Psoas muscle (tissue), 8 donors: ENCODE results near the gene PHOSPHO1. TPM values are rescaled to one million over a fixed set of nuclear protein-coding genes. Genes with fewer than 3 reads are reported as not detected.
"Not testable (repeated sequence)": the region's sequence is repeated elsewhere in the genome, so short reads cannot be mapped to it uniquely, and the experiment has no call there.

Experiments
- ATAC-seq, 4 donors: fragments of 200-7000 bp; cut with Tn5 transposase; one replicate each; pipeline ENCODE4 v1.9.1; 2020; ENCODE audit warnings: moderate library complexity in 3 of 4, mild to moderate bottlenecking in 2 of 4
- DNase-seq, 2 donors: peaks; one replicate each; pipeline ENCODE4 v3.0.0-alpha.2; 2020
- H3K27ac ChIP-seq: fragments of 200-600 bp; one replicate; pipeline ENCODE4 v1.8.0; 2022
- H3K27me3 ChIP-seq, 3 donors: fragments of 200-600 bp in 1 of 3; one replicate each; pipeline versions ENCODE4 v1.6.1 to v1.8.0; 2013 to 2022; ENCODE audit warnings: low read length in 2 of 3, mild to moderate bottlenecking in 2 of 3, moderate library complexity in 1 of 3; ENCODE audit not compliant: insufficient read depth in 3 of 3
- H3K36me3 ChIP-seq, 2 donors: fragments of 200-600 bp in 1 of 2; one replicate each; pipeline versions ENCODE4 v1.6.1 to v1.8.0; 2013 to 2022; ENCODE audit warnings: low read depth in 1 of 2, mild to moderate bottlenecking in 1 of 2, moderate library complexity in 1 of 2; ENCODE audit not compliant: insufficient read depth in 1 of 2
- H3K4me1 ChIP-seq: fragments of 200-600 bp; one replicate; pipeline ENCODE4 v1.8.0; 2022
- H3K4me3 ChIP-seq: fragments of 200-600 bp; one replicate; pipeline ENCODE4 v1.8.0; 2022; ENCODE audit warnings: mild to moderate bottlenecking
- H3K9me3 ChIP-seq: fragments of 200-600 bp; one replicate; pipeline ENCODE4 v1.8.0; 2022
- WGBS, 3 donors: extraction: QIAGEN DNeasy Blood & Tissue Kit; methylation state at CpG; one replicate each; pipeline versions ENCODE4 v1.1.6 to v1.1.7; 2013; 5-methylcytosine and 5-hydroxymethylcytosine counted together
- intact Hi-C, 2 donors: fragments of 100-400 bp; cut with DNase I; formaldehyde crosslinking; loops; one replicate each; pipeline versions ENCODE4 v1.11.0 to v1.14.2; 2022
- polyA plus RNA-seq, 3 donors: library from polyadenylated mRNA; stranded (reverse); fragments of 200-250 nt; gene quantifications; one replicate each; pipeline ENCODE4 v1.2.3, GENCODE V29; 2013
- total RNA-seq, 4 donors: library from RNA; stranded (reverse); fragmentation: NEBNext Ultra II Directional in 2 of 4; extraction: Animal tissue kit (Norgen Biotek cat#: 25700) in 2 of 4; gene quantifications; one replicate each; pipeline versions ENCODE4 v1.2.1 to v1.2.4, GENCODE V29; 2021 to 2023
- TF ChIP-seq, protein P1 (sequence below): fragments of 200-600 bp; IDR thresholded peaks from one replicate; pipeline ENCODE4 v1.8.0; 2022; ENCODE audit warnings: antibody characterized with exemption
- donor health status: healthy with polysubstance abuse.
- donor health status: DM: no; HTN: no; CAD: no; lungs with moderate emphysema.
- donor health status: Bipolar disorder and iron deficiency.
- donor health status: healthy.
- donor health status: DM: yes; HTN: yes; CAD: no.
- donor health status: DM: no; HTN: no; CAD: no.
- donor health status: DM: no; HTN: no; CAD: no.
- donor health status: DM: yes; HTN: yes; CAD: no.

The PHOSPHO1 gene
- total and polyA plus RNA-seq, 7 donors, result 0.30 to 4.2 (median 0.70) TPM

DNA sequence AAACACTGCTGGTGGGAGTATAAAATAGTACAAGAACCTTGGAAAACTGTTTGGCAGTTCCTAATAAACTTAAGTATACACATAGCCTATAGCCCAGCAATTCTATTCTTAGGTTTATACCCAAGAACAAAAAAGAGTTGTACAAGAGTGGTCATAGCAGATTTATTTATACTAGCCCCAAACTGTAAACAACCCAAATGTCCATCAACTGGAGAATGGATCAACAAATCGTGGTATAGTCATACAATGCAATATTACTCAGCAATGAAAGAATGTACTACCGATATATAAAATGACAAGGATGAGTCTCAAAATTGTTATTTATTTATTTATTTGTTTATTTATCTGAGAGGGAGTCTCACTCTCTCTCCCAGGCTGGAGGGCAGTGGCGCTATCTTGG lies 43.3 kb downstream of the PHOSPHO1 start:
- Histone ChIP-seq H3K4me3 (no peak overlapping the region), H3K27ac (no peak overlapping the region), H3K27me3 (no peaks in the 10 kb centered on the region), H3K9me3 (no peaks in the 10 kb centered on the region), H3K4me1 (no peaks in the 10 kb centered on the region), H3K36me3 (no peaks in the 10 kb centered on the region)
- WGBS, 3 donors, result 94 to 97% (median 96%) methylated on average over 3 of the region's 3 CpGs
- TF ChIP-seq, protein P1, sequence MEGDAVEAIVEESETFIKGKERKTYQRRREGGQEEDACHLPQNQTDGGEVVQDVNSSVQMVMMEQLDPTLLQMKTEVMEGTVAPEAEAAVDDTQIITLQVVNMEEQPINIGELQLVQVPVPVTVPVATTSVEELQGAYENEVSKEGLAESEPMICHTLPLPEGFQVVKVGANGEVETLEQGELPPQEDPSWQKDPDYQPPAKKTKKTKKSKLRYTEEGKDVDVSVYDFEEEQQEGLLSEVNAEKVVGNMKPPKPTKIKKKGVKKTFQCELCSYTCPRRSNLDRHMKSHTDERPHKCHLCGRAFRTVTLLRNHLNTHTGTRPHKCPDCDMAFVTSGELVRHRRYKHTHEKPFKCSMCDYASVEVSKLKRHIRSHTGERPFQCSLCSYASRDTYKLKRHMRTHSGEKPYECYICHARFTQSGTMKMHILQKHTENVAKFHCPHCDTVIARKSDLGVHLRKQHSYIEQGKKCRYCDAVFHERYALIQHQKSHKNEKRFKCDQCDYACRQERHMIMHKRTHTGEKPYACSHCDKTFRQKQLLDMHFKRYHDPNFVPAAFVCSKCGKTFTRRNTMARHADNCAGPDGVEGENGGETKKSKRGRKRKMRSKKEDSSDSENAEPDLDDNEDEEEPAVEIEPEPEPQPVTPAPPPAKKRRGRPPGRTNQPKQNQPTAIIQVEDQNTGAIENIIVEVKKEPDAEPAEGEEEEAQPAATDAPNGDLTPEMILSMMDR, result no peak
- ATAC-seq, result no peak
- no peak for DNase-seq
- intact Hi-C loops, result no loop called here

DNA sequence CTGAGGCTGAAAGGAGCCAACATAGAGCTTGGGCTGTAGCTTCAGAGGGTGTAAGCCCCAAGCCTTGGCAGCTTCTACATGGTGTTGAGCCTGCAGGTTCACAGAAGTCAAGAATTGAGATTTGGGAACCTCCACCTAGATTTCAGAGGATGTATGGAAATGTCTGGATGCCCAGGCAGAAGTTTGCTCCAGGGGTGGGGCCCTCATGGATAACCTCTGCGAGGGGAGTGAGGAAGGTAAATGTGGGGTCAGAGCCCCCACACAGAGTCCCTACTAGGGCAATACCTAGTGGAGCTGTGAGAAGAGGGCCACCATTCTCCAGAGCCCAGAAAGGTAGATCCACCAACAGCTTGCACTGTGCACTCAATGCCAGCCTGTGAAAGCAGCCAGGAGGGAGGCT lies 45.2 kb downstream of the PHOSPHO1 start:
- H3K36me3 ChIP-seq, H3K4me1 ChIP-seq, DNase-seq, H3K4me3 ChIP-seq, ATAC-seq, H3K27ac ChIP-seq, H3K27me3 ChIP-seq, H3K9me3 ChIP-seq, intact Hi-C loops: not testable (repeated sequence)
- 93 to 100% (median 98%) methylated on average over 1 of the region's 1 CpG for WGBS, 3 donors

DNA sequence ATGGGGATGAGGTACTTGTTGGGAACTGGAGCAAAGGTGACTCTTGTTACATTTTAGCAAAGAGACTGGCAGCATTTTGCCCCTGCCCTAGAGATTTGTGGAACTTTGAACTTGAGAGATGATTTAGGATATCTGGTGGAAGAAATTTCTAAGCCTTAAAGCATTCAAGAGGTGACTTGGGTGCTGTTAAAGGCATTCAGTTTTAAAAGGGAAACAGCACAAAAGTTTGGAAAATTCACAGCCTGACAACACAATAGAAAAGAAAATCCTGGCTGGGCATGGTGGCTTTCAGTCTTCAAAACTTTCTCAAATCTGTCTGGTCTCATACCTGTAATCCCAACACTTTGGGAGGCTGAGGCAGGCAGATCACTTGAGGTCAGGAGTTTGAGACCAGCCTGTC lies 46.1 kb downstream of the PHOSPHO1 start:
- H3K27ac ChIP-seq, H3K4me3 ChIP-seq, H3K4me1 ChIP-seq, DNase-seq, H3K27me3 ChIP-seq, ATAC-seq, H3K9me3 ChIP-seq, H3K36me3 ChIP-seq: not testable (repeated sequence)
- intact Hi-C loops, result loop anchor here in 1 of 2 donors (5.0 kb wide), 1 partner anchor 108 kb away; no protein-coding TSS in a partner anchor

DNA sequence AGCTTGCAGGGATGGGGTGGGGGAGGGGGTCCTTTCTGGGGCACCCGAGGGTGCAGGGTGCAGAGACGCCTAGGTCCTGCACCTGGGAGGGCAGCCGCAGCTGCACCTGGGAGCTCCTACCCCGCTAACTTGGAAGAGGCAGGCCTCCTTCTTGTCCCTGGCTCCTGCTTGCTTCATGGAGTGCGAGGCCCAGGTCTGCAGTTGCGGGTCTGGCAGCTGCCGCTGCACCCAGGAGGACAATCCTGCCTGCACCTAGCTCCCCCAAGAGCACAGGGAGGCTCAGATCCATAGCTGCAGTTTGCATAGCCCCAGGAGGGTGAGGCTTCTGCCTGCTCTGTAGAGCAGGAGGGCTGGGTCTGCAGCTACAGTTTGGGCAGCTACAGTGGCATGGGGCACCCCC lies 46.8 kb downstream of the PHOSPHO1 start:
- no peaks in the 10 kb centered on the region for H3K36me3 ChIP-seq
- H3K27me3 ChIP-seq, result no peaks in the 10 kb centered on the region
- ATAC-seq, result no peak
- H3K4me1 ChIP-seq, result no peaks in the 10 kb centered on the region
- no peak overlapping the region for H3K27ac ChIP-seq
- H3K9me3 ChIP-seq, result no peaks in the 10 kb centered on the region
- H3K4me3 ChIP-seq, result no peak overlapping the region
- TF ChIP-seq, protein P1, result no peak
- WGBS, 3 donors, result 69 to 90% (median 88%) methylated on average over 6 to 7 of the region's 7 CpGs
- intact Hi-C loops, result loop anchor here in 1 of 2 donors (5.0 kb wide), 1 partner anchor 108 kb away; no protein-coding TSS in a partner anchor
- no peak for DNase-seq

DNA sequence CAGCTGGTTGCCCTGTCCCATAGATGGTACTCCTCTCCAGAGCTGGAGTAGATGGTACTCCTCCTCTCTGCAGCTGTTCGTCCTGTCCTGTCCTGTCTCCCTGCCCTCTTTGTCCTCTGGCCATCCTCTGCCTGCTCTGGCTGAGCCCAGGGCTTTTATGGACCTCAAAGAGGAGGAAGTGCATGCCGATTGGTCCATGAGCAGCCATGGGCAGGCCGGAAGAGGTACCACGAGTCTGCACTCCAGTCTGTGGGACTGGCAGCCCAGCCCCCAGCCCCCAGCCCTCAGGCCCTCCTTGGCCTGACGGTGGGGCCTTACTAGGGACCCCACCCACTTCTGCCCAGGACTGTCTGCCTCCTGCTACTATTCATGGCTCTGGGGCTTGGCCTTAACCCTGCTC lies 47.2 kb downstream of the PHOSPHO1 start:
- Histone ChIP-seq H3K4me3 (no peak overlapping the region), H3K27me3 (peaks cover 0 to under 1% (median 0%) of the 10 kb centered on the region in 3 donors), H3K36me3 (no peaks in the 10 kb centered on the region), H3K9me3 (no peaks in the 10 kb centered on the region), H3K4me1 (no peaks in the 10 kb centered on the region), H3K27ac (no peak overlapping the region)
- DNase-seq, result no peak
- intact Hi-C loops, result loop anchor here in 1 of 2 donors (5.0 kb wide), 1 partner anchor 109 kb away; no protein-coding TSS in a partner anchor
- ATAC-seq, result no peak
- TF ChIP-seq, protein P1, result no peak
- 76 to 81% (median 79%) methylated on average over 5 of the region's 5 CpGs for WGBS, 3 donors
